ENCODE measurements around the gene MSRB3. TPM values are rescaled to one million over a fixed set of nuclear protein-coding genes. Genes with fewer than 3 reads are reported as not detected.

The MSRB3 gene
- total and polyA plus RNA-seq, 2 donors (not counting 1 experiment from before 2014, with no cell fraction given) = not detected

DNA sequence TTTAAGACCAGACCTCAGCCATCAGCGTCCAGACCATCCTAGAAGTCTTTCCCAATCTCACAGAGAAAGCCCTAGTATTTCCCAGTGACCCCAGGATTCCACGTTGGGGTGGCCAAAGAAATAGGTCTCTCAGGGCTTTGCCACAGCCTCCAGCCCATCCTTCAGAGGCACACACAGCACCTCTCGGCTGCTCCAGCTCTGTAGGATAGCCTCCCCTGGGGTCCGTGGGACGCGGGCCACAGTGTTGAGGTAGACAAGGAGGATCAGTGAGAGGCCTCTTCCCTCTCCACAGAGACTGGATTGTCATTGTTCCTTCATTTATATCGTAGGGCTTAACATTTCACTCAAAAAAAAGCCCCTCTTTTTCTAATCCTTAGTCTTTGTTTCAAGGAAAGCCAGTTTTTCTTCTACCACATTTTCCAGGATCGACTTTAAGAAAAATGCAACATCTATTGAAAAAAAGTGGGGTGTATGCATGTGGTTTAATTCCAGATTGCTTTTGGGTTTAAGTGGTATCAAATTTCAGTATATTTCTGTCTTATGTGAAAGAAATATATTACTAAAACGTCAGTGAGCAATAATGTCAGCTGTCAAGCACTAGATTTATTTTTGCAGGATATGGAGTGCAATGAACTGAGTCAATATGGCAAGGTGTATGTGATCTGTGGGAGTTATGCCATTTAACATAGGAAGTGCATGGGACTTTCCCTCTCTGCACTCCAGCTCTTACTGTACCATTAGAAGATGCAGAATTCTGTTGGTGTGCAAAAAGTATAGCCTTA lies 187.5 kb downstream of the MSRB3 start:
- Histone ChIP-seq H3K36me3 (replicated peaks in 1 of 2; ENCODE audit: control extremely low read depth in 1 of 2, control insufficient read depth in 1 of 2, extremely low read depth in 1 of 2, insufficient read depth in 2 of 2, low read length in 1 of 2) (no peaks in the 10 kb centered on the region), H3K9me3 (ENCODE audit: control extremely low read depth in 1 of 3, control insufficient read depth in 2 of 3, insufficient read depth in 1 of 3, low read length in 2 of 3) (peaks cover 0 to 2% (median 0%) of the 10 kb centered on the region in 3 donors), H3K79me2 (ENCODE audit: control insufficient read depth, insufficient read depth, low read length) (no peaks in the 10 kb centered on the region), H3K4me1 (ENCODE audit: control insufficient read depth in 2 of 2, insufficient read depth in 2 of 2, low read length in 2 of 2) (no peaks in the 10 kb centered on the region), H3K4me2 (replicated peaks; ENCODE audit: low read depth, low read length, poor library complexity, severe bottlenecking) (no peak overlapping the region), H3K9ac (ENCODE audit: low read length) (no peak overlapping the region), H2AFZ (ENCODE audit: insufficient read depth, low read depth, low read length, poor library complexity, severe bottlenecking) (no peak overlapping the region), H3K4me3 (ENCODE audit: control extremely low read depth in 1 of 5, extremely low read depth in 1 of 5, insufficient read depth in 1 of 5, low read depth in 2 of 5, low read length in 4 of 5) (no peak overlapping the region), H3K27ac (ENCODE audit: low read length in 2 of 2) (no peak overlapping the region), H3K27me3 (replicated peaks in 1 of 4; ENCODE audit: control extremely low read depth in 1 of 4, control insufficient read depth in 3 of 4, insufficient read depth in 4 of 4, low read length in 3 of 4) (no peaks in the 10 kb centered on the region), H4K20me1 (ENCODE audit: control insufficient read depth, insufficient read depth, low read length, poor library complexity, severe bottlenecking) (no peaks in the 10 kb centered on the region)
- no peak overlapping the region for H3K27ac Mint-ChIP-seq
- H3K9me3 Mint-ChIP-seq (ENCODE audit: insufficient read depth) = no peaks in the 10 kb centered on the region
- intact Hi-C loops (cut with micrococcal nuclease) = no loop called here
- peaks cover 3% of the 10 kb centered on the region for H3K27me3 Mint-ChIP-seq
- H3K4me3 Mint-ChIP-seq = no peak overlapping the region
- POLR2A ChIA-PET = no interaction called here
- no peaks in the 10 kb centered on the region for H3K4me1 Mint-ChIP-seq
- 70% methylated on average over 6 of the region's 9 CpGs for WGBS (ENCODE audit: insufficient coverage)
- DNase-seq (no peak), ATAC-seq (ENCODE audit: low read depth) (no peak)
- CTCF ChIA-PET = no interaction called here
- TF ChIP-seq EZH2 (IDR thresholded peaks at IDR 0.05; ENCODE audit: borderline replicate concordance, insufficient read depth, low read depth, low read length, poor library complexity, severe bottlenecking) = no peak
- TF ChIP-seq, protein P1, sequence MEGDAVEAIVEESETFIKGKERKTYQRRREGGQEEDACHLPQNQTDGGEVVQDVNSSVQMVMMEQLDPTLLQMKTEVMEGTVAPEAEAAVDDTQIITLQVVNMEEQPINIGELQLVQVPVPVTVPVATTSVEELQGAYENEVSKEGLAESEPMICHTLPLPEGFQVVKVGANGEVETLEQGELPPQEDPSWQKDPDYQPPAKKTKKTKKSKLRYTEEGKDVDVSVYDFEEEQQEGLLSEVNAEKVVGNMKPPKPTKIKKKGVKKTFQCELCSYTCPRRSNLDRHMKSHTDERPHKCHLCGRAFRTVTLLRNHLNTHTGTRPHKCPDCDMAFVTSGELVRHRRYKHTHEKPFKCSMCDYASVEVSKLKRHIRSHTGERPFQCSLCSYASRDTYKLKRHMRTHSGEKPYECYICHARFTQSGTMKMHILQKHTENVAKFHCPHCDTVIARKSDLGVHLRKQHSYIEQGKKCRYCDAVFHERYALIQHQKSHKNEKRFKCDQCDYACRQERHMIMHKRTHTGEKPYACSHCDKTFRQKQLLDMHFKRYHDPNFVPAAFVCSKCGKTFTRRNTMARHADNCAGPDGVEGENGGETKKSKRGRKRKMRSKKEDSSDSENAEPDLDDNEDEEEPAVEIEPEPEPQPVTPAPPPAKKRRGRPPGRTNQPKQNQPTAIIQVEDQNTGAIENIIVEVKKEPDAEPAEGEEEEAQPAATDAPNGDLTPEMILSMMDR (IDR thresholded peaks at IDR 0.05) = no peak

DNA sequence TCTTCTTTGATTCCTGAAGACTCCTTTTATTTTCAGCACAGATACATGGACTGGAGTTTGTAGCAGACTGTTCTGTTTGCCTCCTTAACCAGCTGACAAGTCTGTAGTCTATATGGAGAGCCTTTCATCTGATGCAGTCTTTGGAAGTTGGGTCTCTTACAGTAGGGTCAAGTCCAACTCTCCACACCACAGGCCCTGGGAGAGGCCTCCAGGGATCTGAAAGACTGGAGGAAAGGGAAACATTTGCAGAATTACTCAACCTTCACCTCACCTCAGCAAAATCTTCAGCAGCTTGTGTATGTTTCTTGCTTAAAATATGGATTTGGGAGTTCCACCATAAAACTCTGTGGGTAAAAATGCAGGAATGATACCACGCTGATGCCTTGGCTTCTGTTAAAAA lies 188.4 kb downstream of the MSRB3 start:
- Mint-ChIP-seq H3K27ac (no peak overlapping the region), H3K4me1 (no peaks in the 10 kb centered on the region)

More for the DNA sequence above, 188.4 kb downstream of the MSRB3 start:
- H3K9me3 ChIP-seq (ENCODE audit: control extremely low read depth in 1 of 3, control insufficient read depth in 2 of 3, insufficient read depth in 1 of 3, low read length in 2 of 3) = peaks cover 0 to 2% (median 0%) of the 10 kb centered on the region in 3 donors
- no peak overlapping the region for H3K27ac ChIP-seq (ENCODE audit: low read length in 2 of 2)
- ATAC-seq (ENCODE audit: low read depth) (no peak), DNase-seq (no peak)
- H4K20me1 ChIP-seq (ENCODE audit: control insufficient read depth, insufficient read depth, low read length, poor library complexity, severe bottlenecking) = no peaks in the 10 kb centered on the region
- H3K4me3 ChIP-seq (ENCODE audit: control extremely low read depth in 1 of 5, extremely low read depth in 1 of 5, insufficient read depth in 1 of 5, low read depth in 2 of 5, low read length in 4 of 5) = no peak overlapping the region
- H3K4me1 ChIP-seq (ENCODE audit: control insufficient read depth in 2 of 2, insufficient read depth in 2 of 2, low read length in 2 of 2) = no peaks in the 10 kb centered on the region
- no peak for TF ChIP-seq EZH2 (IDR thresholded peaks at IDR 0.05; ENCODE audit: borderline replicate concordance, insufficient read depth, low read depth, low read length, poor library complexity, severe bottlenecking)
- TF ChIP-seq, protein P1 (IDR thresholded peaks at IDR 0.05) = no peak
- no peak overlapping the region for H3K9ac ChIP-seq (ENCODE audit: low read length)
- H3K27me3 Mint-ChIP-seq = peaks cover 3% of the 10 kb centered on the region
- no peaks in the 10 kb centered on the region for H3K27me3 ChIP-seq (replicated peaks in 1 of 4; ENCODE audit: control extremely low read depth in 1 of 4, control insufficient read depth in 3 of 4, insufficient read depth in 4 of 4, low read length in 3 of 4)
- no peaks in the 10 kb centered on the region for H3K36me3 ChIP-seq (replicated peaks in 1 of 2; ENCODE audit: control extremely low read depth in 1 of 2, control insufficient read depth in 1 of 2, extremely low read depth in 1 of 2, insufficient read depth in 2 of 2, low read length in 1 of 2)
- H3K4me3 Mint-ChIP-seq = no peak overlapping the region
- intact Hi-C loops (cut with micrococcal nuclease) = no loop called here
- WGBS (ENCODE audit: insufficient coverage) = no CpG with 5 or more reads among the region's 1 CpG
- CTCF ChIA-PET = no interaction called here
- POLR2A ChIA-PET = no interaction called here
- no peaks in the 10 kb centered on the region for H3K9me3 Mint-ChIP-seq (ENCODE audit: insufficient read depth)
- no peak overlapping the region for H3K4me2 ChIP-seq (replicated peaks; ENCODE audit: low read depth, low read length, poor library complexity, severe bottlenecking)
- no peaks in the 10 kb centered on the region for H3K79me2 ChIP-seq (ENCODE audit: control insufficient read depth, insufficient read depth, low read length)
- no peak overlapping the region for H2AFZ ChIP-seq (ENCODE audit: insufficient read depth, low read depth, low read length, poor library complexity, severe bottlenecking)

Measured in B cell (primary cell).